GM21576 (cell line): Measurements from ENCODE around the gene OAF.

Experiments
- ATAC-seq: cut with Tn5 transposase; IDR thresholded peaks from one replicate; pipeline ENCODE4 v1.9.1; 2021; ENCODE audit warnings: mild to moderate bottlenecking, moderate library complexity; ENCODE audit not compliant: unreplicated experiment

Gene OAF

GRCh38 chr11:120200677-120201076 lies 10.2 kb upstream of the OAF start:
- no peak for ATAC-seq

DNA sequence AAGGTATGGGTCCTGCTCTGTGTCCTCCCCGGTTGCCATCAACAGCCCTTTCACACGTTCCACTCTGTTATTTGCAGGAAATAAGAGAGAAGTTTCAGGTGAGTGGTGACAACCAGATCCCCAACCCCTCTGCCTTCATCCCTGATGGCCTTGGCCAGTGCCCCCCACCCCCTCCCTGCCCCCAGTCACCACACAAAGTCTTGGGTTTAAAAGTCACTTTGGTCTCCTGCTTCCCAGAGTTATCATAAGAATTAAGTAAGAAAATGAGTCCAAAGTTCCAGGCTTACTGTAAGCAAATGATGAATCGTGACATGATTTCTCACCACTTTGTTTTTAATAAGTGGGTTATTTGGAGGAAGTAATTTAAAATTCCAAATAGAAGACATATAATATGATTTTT lies 9.2 kb upstream of the OAF start:
- no peak for ATAC-seq

DNA sequence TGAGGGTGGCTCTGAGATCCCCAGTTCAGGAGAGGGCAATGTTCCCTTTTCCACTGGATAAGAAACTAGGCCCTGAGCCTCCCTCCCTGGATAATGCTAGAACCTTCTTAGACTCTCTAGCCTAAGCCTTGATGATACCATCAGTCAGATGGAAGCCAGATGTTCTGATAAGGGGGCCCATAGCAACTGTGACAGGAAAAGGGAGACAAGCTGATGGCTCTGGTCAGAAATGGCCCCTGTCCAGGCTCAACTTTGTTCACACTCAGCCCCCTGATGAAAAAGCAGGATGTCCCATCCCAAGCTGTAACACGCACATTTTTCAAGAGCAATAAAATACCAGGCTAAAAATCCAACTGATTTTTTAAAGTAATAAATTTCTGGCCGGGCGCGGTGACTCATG lies 7.2 kb upstream of the OAF start:
- ATAC-seq = no peak

- ATAC-seq = no peak
Measured at GRCh38 chr11:120205596-120206161, 5.2 kb upstream of the OAF start.

- ATAC-seq = no peak
Measured at GRCh38 chr11:120207512-120207911, 3.3 kb upstream of the OAF start.

GRCh38 chr11:120208001-120208441 lies 2.8 kb upstream of the OAF start:
- ATAC-seq = no peak

- ATAC-seq = no peak
Measured at GRCh38 chr11:120208777-120209176, 2.1 kb upstream of the OAF start.

- ATAC-seq = no peak
Measured at GRCh38 chr11:120209746-120210625, 846 bp upstream of the OAF start.

- no peak for ATAC-seq
Measured at GRCh38 chr11:120211522-120212258, 858 bp downstream of the OAF start.

DNA sequence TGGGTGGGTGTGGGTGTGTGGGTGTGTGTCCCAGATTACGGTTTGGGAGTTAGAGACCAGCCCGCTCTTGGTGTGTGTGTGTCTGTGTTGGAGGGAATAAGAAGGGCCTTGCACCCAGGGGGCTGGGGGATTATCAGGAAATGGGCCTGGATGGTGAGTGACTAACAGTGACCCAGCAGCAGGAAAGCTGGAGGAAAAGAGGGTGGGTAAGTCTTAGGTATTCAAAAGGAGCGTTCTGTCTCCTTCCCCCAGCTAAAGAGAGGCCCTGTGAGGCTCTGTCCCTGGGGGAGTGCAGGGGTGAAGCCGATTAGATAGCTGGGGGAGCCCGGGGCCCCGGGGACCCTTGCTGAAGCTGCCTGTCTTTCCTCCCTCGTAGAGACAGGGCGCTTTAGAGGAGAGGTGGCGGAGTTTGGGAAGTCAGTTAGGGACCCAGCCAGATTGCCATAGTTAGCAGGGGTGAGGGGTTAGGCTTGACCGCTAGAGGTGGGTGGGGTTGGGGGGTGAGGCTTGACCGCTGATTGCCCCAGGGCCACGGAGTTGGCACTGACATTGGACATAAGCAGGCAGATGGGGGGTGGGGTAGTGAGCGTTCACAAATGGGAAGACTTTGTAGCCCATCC lies 1.5 kb downstream of the OAF start:
- no peak for ATAC-seq

DNA sequence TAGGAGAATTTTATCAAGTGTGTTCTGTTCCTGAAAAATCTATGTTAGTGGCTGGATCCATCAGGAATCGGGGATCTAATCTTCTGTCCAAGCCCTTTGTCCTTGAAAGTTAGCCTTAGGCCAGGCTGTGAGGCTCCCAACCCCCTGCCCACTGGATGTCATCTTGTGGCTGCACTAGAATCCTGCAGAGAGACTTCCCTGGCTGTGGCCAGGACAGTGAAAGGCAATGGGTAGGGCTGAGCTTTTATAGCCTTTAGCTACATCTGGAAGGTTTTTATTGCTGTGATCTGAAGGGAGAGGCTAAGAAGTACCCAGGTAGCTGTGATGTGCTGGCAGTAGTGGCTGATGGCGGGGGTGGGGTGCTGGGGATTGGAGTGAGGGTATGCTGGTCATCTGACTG lies 2.1 kb downstream of the OAF start:
- ATAC-seq = no peak

- ATAC-seq = no peak
Measured at GRCh38 chr11:120214581-120214980, 3.7 kb downstream of the OAF start.

- no peak for ATAC-seq
Measured at GRCh38 chr11:120215634-120216033, 4.8 kb downstream of the OAF start.

DNA sequence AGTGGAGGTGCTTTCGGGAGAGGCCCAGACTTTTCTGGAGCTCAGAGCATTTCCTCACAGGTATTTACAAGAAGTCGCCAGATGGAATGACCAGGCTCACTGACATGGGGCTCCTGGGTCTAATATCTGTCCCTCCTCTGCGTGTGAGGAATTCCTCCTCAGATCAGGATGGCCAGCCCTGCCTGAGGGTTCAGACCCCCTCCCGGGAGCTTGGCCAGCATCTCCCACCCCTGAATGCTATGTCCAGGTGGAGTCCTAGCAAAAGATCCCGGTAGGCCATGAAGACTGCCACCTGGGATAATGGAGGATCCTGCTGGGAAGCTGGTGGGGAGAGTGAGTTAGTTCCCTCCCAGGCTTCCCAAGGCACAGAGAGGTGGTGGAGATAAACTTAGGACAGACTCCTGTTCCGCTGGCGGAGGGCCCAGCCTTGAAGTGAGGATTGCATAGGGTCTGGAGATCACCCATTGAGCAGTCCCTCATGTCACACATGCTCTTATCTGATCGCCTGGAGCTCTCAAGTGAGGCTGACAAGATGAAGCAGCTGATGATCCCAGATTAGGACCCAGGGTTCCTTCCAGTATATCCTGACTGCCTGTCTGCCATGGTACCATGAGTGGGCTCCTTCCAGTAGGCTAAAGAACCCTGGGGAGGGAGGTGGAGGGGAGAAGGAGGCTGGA lies 5.7 kb downstream of the OAF start:
- no peak for ATAC-seq

DNA sequence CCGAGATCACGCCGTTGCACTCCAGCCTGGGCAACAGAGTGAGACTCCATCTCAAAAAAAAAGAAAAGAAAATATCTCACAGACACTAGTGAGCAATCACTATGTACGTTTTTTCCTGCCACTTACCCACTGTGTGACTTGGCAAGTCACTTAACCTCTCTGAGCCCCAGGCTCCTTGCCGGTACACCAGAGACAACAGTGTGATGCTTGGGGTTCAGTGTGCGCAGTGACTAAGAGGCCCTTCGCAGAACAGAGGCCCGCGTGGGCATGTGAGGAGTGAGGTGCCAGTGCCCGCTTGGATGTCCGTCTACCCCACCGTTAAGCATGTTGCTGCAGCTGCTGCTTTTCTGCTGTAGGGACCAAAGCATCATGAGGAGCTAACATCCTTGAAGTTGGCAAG lies 6.7 kb downstream of the OAF start:
- ATAC-seq = no peak

GRCh38 chr11:120217941-120218694 lies 7.3 kb downstream of the OAF start:
- no peak for ATAC-seq

DNA sequence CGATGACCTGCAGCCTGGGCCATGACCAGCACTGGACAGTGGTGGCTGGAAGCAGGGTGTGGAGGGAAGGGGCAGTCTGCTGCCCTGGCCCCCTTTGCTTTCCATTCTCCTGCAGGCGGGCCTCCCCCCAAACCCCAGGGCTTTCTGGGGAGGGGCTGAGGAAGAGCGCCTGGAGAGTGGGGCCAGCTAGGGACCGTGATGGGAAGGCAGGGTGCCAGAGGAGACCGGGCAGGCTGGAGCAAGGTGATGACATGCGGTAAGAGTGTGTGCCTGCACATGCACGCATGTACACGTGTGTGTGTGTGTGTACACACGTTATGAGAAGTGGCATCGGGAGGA lies 7.8 kb downstream of the OAF start:
- ATAC-seq = no peak

DNA sequence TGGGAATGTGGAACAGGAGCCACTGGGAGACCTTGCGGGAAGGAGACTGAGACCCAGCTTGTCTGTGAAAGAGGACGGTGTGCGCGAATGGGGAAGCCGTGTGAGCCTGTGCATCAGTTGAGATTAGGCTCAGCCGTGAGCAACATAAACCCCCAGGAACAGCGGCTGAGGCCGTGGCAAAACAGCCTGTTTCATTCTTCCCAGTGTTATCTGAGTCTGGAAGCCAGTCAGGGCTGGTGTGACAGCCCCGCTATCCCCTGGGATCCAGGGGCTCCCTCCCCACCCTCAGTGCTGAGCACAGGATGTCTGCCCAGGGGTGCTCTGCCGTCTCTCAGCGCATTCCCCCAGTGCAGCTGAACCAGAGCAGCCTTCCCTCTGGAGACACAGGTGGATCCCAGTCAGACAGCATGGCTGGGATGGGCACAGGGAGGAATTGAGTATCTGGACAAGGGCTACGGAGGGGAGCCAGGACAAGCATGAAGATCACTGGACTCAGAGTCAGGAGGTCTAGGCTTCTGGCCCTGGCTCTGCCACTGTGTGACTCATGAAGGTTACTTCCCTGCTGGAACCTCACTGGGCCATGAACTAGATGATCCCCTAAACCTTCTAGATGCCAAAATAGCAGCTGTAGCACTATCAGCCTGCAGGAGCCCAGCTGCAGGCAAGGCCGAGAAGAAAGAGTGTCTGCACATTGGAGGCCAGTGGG lies 8.6 kb downstream of the OAF start:
- ATAC-seq = no peak

GRCh38 chr11:120219938-120220746 lies 9.3 kb downstream of the OAF start:
- ATAC-seq = no peak
